ENCODE measurements around the gene PCDHGA6. TPM values are rescaled to one million over a fixed set of nuclear protein-coding genes. Genes with fewer than 3 reads are reported as not detected.

Gene PCDHGA6
- total RNA-seq, 1 donor from 2014 or later, result 1.4 TPM

DNA sequence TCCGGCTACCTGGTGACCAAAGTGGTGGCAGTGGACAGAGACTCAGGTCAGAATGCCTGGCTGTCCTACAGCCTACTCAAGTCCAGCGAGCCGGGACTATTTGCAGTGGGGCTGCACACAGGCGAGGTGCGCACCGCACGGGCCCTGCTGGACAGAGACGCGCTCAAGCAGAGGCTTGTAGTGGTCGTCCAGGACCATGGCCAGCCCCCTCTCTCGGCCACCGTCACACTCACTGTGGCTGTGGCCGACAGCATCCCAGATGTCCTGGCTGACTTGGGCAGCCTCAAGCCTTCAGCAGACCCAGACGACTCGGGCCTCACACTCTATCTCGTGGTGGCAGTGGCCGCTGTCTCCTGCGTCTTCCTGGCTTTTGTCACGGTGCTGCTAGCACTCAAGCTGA, 16.7 kb upstream of the PCDHGA6 start:
- H3K36me3 ChIP-seq, result no peaks in the 10 kb centered on the region
- no peaks in the 10 kb centered on the region for H3K27me3 ChIP-seq
- Mint-ChIP-seq H3K9me3 (peaks cover 61% of the 10 kb centered on the region), H3K36me3 (peaks cover 7% of the 10 kb centered on the region), H3K4me1 (no peaks in the 10 kb centered on the region), H3K4me3 (no peak overlapping the region), H3K27ac (no peak overlapping the region), H3K27me3 (ENCODE audit: insufficient read depth, low read depth) (peaks cover 2% of the 10 kb centered on the region)
- H3K4me1 ChIP-seq, result no peaks in the 10 kb centered on the region
- peaks cover 13% of the 10 kb centered on the region for H3K9me3 ChIP-seq (ENCODE audit: low read depth)
- no peak overlapping the region for H3K4me3 ChIP-seq
- no peak overlapping the region for H3K9ac ChIP-seq
- no peak for DNase-seq (ENCODE audit: low spot score)
- H4K20me1 ChIP-seq (ENCODE audit: low read depth), result no peaks in the 10 kb centered on the region
- no peak overlapping the region for H3K27ac ChIP-seq
- H3K79me2 ChIP-seq (ENCODE audit: low read depth), result no peaks in the 10 kb centered on the region
- no peak overlapping the region for H2AFZ ChIP-seq (replicated peaks)
- TF ChIP-seq EZH2phosphoT487 (IDR thresholded peaks at IDR 0.05) (no peak), EZH2 (IDR thresholded peaks at IDR 0.05) (no peak)
- TF ChIP-seq, protein P1, sequence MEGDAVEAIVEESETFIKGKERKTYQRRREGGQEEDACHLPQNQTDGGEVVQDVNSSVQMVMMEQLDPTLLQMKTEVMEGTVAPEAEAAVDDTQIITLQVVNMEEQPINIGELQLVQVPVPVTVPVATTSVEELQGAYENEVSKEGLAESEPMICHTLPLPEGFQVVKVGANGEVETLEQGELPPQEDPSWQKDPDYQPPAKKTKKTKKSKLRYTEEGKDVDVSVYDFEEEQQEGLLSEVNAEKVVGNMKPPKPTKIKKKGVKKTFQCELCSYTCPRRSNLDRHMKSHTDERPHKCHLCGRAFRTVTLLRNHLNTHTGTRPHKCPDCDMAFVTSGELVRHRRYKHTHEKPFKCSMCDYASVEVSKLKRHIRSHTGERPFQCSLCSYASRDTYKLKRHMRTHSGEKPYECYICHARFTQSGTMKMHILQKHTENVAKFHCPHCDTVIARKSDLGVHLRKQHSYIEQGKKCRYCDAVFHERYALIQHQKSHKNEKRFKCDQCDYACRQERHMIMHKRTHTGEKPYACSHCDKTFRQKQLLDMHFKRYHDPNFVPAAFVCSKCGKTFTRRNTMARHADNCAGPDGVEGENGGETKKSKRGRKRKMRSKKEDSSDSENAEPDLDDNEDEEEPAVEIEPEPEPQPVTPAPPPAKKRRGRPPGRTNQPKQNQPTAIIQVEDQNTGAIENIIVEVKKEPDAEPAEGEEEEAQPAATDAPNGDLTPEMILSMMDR (IDR thresholded peaks at IDR 0.05), result no peak
- H3F3A ChIP-seq (ENCODE audit: low read depth), result no peaks in the 10 kb centered on the region
- H3K4me2 ChIP-seq, result no peak overlapping the region

DNA sequence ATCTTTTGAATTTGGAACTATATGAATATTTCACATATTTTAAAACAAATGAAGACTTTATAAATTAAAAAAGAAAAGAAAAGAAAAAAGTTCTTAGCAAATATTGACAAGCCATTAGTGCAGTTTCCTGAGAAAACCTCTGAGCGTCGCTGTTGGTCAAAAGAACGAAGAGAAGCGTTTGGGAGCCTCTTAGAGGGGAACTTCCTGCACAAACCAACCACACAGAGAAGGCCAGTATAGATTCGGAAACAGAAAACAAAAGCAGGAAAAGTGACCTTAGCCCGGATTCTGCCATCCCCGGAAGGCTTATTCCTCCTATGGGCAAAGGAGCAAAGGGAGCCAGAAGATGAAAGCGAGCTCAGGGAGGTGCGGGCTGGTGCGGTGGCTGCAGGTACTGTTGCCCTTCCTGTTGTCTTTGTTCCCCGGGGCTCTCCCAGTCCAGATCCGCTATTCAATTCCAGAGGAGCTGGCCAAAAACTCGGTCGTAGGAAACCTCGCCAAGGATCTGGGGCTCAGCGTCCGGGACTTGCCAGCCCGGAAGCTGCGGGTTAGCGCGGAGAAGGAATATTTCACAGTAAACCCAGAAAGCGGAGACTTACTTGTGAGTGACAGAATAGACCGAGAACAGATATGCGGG, 13.8 kb upstream of the PCDHGA6 start, which contains the start of gene PCDHGB2:
PCDHGB2 (plus strand) TSS at position 205 of the 637 bp plus-strand sequence; CDS start at position 347, 142 bp downstream.
- H3K4me3 Mint-ChIP-seq, result no peak within 1 kb of the TSS
- peaks cover 71% of the 10 kb centered on the region for H3K9me3 Mint-ChIP-seq
- Histone ChIP-seq H3K79me2 (ENCODE audit: low read depth) (no peaks in the 10 kb centered on the region), H4K20me1 (ENCODE audit: low read depth) (no peaks in the 10 kb centered on the region), H3K27me3 (no peaks in the 10 kb centered on the region), H3K9me3 (ENCODE audit: low read depth) (peaks cover 13% of the 10 kb centered on the region), H3K9ac (no peak within 1 kb of the TSS), H3K4me1 (no peaks in the 10 kb centered on the region), H3K4me3 (no peak within 1 kb of the TSS), H3K36me3 (no peaks in the 10 kb centered on the region), H3K27ac (no peak within 1 kb of the TSS), H2AFZ (replicated peaks) (peak within 1 kb of the TSS; percentile 24), H3K4me2 (no peak within 1 kb of the TSS), H3F3A (ENCODE audit: low read depth) (no peaks in the 10 kb centered on the region)
- peak; percentile 38 for DNase-seq (ENCODE audit: low spot score)
- peaks cover 4% of the 10 kb centered on the region for H3K36me3 Mint-ChIP-seq
- H3K27ac Mint-ChIP-seq, result no peak within 1 kb of the TSS
- no peaks in the 10 kb centered on the region for H3K4me1 Mint-ChIP-seq
- TF ChIP-seq, protein P1 (IDR thresholded peaks at IDR 0.05), result peak; percentile 49
- no peak for TF ChIP-seq EZH2 (IDR thresholded peaks at IDR 0.05)
- TF ChIP-seq EZH2phosphoT487 (IDR thresholded peaks at IDR 0.05), result no peak
- peaks cover 4% of the 10 kb centered on the region for H3K27me3 Mint-ChIP-seq (ENCODE audit: insufficient read depth, low read depth)

DNA sequence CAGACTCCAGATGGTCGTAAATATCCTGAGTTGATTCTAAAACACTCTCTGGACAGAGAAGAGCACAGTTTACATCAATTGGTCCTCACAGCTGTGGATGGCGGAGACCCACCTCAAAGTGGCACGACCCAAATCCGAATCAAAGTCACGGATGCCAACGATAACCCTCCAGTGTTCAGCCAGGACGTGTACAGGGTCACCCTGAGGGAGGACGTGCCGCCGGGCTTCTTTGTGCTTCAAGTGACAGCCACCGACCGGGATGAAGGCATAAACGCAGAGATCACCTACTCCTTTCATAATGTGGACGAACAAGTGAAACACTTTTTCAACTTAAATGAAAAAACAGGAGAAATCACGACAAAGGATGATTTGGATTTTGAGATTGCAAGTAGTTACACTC, 13.0 kb upstream of the PCDHGA6 start:
- peaks cover 4% of the 10 kb centered on the region for H3K36me3 Mint-ChIP-seq
- no peak overlapping the region for H3K4me3 Mint-ChIP-seq
- H3K27me3 Mint-ChIP-seq (ENCODE audit: insufficient read depth, low read depth), result peaks cover 7% of the 10 kb centered on the region
- DNase-seq (ENCODE audit: low spot score), result no peak
- Histone ChIP-seq H3K4me2 (no peak overlapping the region), H3K9me3 (ENCODE audit: low read depth) (peaks cover 13% of the 10 kb centered on the region), H4K20me1 (ENCODE audit: low read depth) (no peaks in the 10 kb centered on the region), H3K4me1 (no peaks in the 10 kb centered on the region), H3K9ac (no peak overlapping the region), H3K27ac (no peak overlapping the region), H3K27me3 (no peaks in the 10 kb centered on the region), H2AFZ (replicated peaks) (no peak overlapping the region), H3K4me3 (no peak overlapping the region), H3K36me3 (no peaks in the 10 kb centered on the region), H3K79me2 (ENCODE audit: low read depth) (no peaks in the 10 kb centered on the region), H3F3A (ENCODE audit: low read depth) (no peaks in the 10 kb centered on the region)
- no peaks in the 10 kb centered on the region for H3K4me1 Mint-ChIP-seq
- peaks cover 73% of the 10 kb centered on the region for H3K9me3 Mint-ChIP-seq
- TF ChIP-seq EZH2phosphoT487 (IDR thresholded peaks at IDR 0.05), result no peak
- no peak overlapping the region for H3K27ac Mint-ChIP-seq

DNA sequence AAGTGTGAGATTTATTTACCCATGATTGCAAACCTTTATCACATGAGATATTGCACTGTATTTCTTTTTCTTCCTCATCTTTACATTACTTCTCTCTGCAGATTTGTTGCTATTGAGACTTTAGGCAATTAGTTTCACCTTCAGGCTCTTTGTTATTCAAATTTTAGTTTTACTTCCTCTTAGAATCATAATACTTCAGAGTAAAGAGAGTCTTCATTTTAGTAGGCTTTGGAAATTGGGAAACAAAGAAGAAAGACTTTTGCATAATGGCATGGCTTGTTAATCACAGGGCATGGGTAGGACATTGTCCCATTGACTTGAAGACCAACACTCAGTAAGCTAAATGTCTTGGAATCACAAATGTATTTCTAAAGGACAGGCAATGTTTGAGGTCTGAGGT, 11.0 kb upstream of the PCDHGA6 start:
- no peak overlapping the region for H3K27ac ChIP-seq
- peaks cover 13% of the 10 kb centered on the region for H3K9me3 ChIP-seq (ENCODE audit: low read depth)
- H3K4me2 ChIP-seq, result no peak overlapping the region
- H3K4me3 ChIP-seq, result no peak overlapping the region
- TF ChIP-seq EZH2phosphoT487 (IDR thresholded peaks at IDR 0.05) (no peak), EZH2 (IDR thresholded peaks at IDR 0.05) (no peak)
- TF ChIP-seq, protein P1 (IDR thresholded peaks at IDR 0.05), result no peak
- H4K20me1 ChIP-seq (ENCODE audit: low read depth), result no peaks in the 10 kb centered on the region
- no peak for DNase-seq (ENCODE audit: low spot score)
- H3K36me3 Mint-ChIP-seq, result peaks cover 4% of the 10 kb centered on the region
- no peaks in the 10 kb centered on the region for H3K79me2 ChIP-seq (ENCODE audit: low read depth)
- H3K36me3 ChIP-seq, result no peaks in the 10 kb centered on the region
- H3K4me1 Mint-ChIP-seq, result no peaks in the 10 kb centered on the region
- no peak overlapping the region for H3K4me3 Mint-ChIP-seq
- no peak overlapping the region for H2AFZ ChIP-seq (replicated peaks)
- H3K27me3 ChIP-seq, result no peaks in the 10 kb centered on the region
- H3K27me3 Mint-ChIP-seq (ENCODE audit: insufficient read depth, low read depth), result peaks cover 4% of the 10 kb centered on the region
- peaks cover 69% of the 10 kb centered on the region for H3K9me3 Mint-ChIP-seq
- no peaks in the 10 kb centered on the region for H3F3A ChIP-seq (ENCODE audit: low read depth)
- no peak overlapping the region for H3K9ac ChIP-seq
- no peaks in the 10 kb centered on the region for H3K4me1 ChIP-seq
- H3K27ac Mint-ChIP-seq, result no peak overlapping the region

All from neural progenitor cell (in vitro differentiated cells).